ENCODE data around the gene JAG2. TPM values are rescaled to one million over a fixed set of nuclear protein-coding genes. Genes with fewer than 3 reads are reported as not detected.

JAG2 gene
- total and polyA plus RNA-seq, 10 donors: 3.0 to 14.3 (median 6.4) TPM

DNA sequence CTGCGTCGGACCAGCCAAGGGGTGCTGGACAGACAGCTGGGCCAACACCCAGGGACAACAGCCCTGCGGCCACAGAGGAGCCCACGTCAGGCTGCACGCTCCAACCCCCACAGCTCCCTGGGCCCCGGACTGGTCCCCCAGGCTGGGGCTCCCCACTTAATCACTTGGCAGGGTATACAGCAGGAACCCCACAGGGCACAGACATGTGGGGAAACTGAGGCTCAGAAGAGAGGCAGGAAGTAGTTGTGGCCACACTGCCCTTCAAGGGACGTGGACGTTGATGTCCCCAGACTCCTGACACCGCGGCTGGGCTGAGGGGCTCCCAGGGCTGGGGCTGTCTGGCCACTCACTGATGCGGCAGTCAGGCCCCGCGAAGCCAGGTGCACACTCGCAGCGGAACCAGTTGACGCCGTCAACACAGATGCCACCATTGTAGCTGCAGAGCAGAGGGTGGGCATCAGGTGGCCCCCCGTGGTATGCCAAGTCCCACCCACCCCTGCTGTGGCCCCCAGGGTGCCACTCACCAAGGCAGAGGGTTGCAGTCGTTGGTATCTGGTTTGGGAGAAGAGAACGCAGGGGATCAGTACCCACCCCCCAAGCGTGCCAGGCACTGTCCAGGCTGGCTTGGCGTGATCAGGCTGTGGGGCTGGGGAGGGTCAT is 21.5 kb downstream of the JAG2 start:
- WGBS, 5 donors: 84 to 95% (median 92%) methylated on average over 12 to 22 of the region's 22 CpGs
- peak; percentile 49 for DNase-seq
- Histone ChIP-seq H3K9me3 (no peaks in the 10 kb centered on the region), H3K4me3 (no peak overlapping the region), H3K36me3 (peaks cover 0 to 2% (median 0%) of the 10 kb centered on the region in 6 donors), H3K27ac (no peak overlapping the region), H3K4me1 (peaks cover 0 to 2% (median under 1%) of the 10 kb centered on the region in 6 donors), H3K27me3 (replicated peaks in 1 of 7) (no peaks in the 10 kb centered on the region)
- TF ChIP-seq POLR2AphosphoS5 (IDR thresholded peaks at IDR 0.05) (no peak), POLR2A (IDR thresholded peaks at IDR 0.05) (no peak)
- TF ChIP-seq, protein P1, sequence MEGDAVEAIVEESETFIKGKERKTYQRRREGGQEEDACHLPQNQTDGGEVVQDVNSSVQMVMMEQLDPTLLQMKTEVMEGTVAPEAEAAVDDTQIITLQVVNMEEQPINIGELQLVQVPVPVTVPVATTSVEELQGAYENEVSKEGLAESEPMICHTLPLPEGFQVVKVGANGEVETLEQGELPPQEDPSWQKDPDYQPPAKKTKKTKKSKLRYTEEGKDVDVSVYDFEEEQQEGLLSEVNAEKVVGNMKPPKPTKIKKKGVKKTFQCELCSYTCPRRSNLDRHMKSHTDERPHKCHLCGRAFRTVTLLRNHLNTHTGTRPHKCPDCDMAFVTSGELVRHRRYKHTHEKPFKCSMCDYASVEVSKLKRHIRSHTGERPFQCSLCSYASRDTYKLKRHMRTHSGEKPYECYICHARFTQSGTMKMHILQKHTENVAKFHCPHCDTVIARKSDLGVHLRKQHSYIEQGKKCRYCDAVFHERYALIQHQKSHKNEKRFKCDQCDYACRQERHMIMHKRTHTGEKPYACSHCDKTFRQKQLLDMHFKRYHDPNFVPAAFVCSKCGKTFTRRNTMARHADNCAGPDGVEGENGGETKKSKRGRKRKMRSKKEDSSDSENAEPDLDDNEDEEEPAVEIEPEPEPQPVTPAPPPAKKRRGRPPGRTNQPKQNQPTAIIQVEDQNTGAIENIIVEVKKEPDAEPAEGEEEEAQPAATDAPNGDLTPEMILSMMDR (IDR thresholded peaks at IDR 0.05 in 8 of 11, conservative IDR thresholded peaks at IDR 0.05 in 3 of 11): no peak
- intact Hi-C loops (cut with DNase I; ENCODE audit: low total_unique reads): no loop called here

DNA sequence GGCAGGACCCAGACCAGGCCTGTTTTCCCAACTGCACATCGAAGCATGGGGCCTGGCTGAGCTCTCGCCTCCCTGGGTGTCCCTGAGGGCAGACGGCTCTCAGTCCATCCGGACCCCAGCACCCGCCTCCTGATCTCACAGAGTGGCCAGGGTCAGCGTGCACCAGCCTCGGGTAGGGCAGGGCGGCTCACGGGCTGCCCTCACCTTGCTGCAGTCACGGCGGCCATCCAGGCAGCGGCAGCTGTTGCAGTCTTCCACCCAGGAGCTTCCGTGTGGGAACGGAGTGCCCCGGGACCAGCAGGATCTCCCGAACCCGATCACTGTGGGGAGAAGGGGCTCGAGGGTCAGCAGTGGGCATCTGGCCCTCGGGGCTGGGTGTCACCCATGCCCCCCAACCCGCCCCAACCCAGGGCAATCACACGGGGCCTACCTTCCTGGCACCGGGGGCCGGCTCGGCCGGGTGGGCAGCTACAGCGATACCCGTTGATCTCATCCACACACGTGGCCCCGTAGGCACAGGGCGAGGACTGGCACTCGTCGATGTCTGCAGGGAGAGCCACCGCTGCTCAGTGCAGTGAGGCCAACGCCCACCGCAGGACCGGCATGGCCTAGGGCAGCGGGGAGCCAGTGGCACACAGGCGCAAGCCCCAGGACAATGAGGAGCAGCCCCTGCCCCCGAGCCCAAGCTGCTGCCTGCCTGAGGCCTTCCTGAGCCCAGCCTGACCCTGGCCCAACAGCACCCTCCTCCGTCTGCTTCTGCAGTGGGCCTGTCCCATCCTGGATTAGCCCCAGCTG is 22.2 kb downstream of the JAG2 start:
- H3K27me3 ChIP-seq (replicated peaks in 1 of 7): no peaks in the 10 kb centered on the region
- WGBS, 5 donors: 88 to 94% (median 92%) methylated on average over 4 to 40 of the region's 40 CpGs
- peaks cover 0 to 2% (median 0%) of the 10 kb centered on the region in 6 donors for H3K36me3 ChIP-seq
- TF ChIP-seq, protein P1 (IDR thresholded peaks at IDR 0.05 in 8 of 11, conservative IDR thresholded peaks at IDR 0.05 in 3 of 11): no peak
- no peak for TF ChIP-seq POLR2A (IDR thresholded peaks at IDR 0.05)
- no peak for TF ChIP-seq POLR2AphosphoS5 (IDR thresholded peaks at IDR 0.05)
- intact Hi-C loops (cut with DNase I; ENCODE audit: low total_unique reads): no loop called here
- no peak overlapping the region for H3K4me3 ChIP-seq
- H3K4me1 ChIP-seq: no peaks in the 10 kb centered on the region
- H3K27ac ChIP-seq: no peak overlapping the region
- peak; percentile 66 for DNase-seq
- peaks cover 0 to 4% (median 0%) of the 10 kb centered on the region in 8 donors for H3K9me3 ChIP-seq

DNA sequence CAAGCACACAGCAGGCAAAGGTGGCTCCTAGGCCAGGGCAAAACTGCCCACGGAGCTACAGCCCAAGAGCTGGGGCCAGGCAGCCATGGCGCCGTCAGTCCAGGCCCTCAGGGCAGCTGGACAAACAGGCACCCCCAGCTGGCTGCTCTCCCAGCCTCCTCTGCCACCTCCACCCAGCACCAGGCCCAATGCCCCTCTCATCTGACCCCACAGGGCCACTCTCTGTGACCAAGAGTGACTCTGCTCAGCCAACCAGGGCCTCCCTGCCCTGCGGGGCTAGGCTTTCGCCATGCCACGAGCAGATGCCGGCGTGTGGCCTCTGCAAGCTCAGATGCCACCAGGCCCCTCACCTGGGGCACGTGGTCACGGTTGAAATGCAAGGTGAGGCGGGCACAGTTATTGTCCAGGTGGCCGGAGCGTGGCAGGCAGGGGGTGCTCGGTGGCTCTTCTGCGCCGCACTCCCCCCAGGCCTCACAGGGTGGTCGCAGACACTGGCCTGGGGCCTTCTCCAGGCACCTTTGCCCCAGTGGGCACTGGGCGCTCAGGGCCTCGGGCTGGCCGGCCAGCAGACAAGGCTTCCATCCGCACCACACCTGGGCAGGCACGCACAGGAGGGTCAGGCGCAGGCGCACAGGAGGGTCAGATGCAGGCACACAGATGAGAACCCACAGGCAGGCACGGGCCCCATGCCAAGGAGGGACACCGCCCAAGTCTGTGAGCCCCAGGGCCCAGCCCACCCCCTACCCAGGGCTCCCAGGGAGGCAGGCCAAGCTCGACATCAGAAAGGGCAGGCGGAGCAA is 23.0 kb downstream of the JAG2 start:
- 89 to 96% (median 96%) methylated on average over 15 to 28 of the region's 28 CpGs for WGBS, 5 donors

More for the DNA sequence above, 23.0 kb downstream of the JAG2 start:
- H3K4me3 ChIP-seq: no peak overlapping the region
- H3K27me3 ChIP-seq (replicated peaks in 1 of 7): no peaks in the 10 kb centered on the region
- peaks cover 0 to 12% (median 3%) of the 10 kb centered on the region in 8 donors for H3K9me3 ChIP-seq
- H3K36me3 ChIP-seq: peaks cover 0 to 2% (median 0%) of the 10 kb centered on the region in 6 donors
- TF ChIP-seq, protein P1 (IDR thresholded peaks at IDR 0.05 in 8 of 11, conservative IDR thresholded peaks at IDR 0.05 in 3 of 11): no peak
- TF ChIP-seq POLR2AphosphoS5 (IDR thresholded peaks at IDR 0.05) (no peak), POLR2A (IDR thresholded peaks at IDR 0.05) (no peak)
- intact Hi-C loops (cut with DNase I; ENCODE audit: low total_unique reads): no loop called here
- H3K4me1 ChIP-seq: no peaks in the 10 kb centered on the region
- DNase-seq: no peak
- no peak overlapping the region for H3K27ac ChIP-seq

All from spleen (tissue), 11 donors.